Activated CD4-positive, alpha-beta T cell treated with anti-CD3 and anti-CD28 coated beads, Interleukin-2, amount 50 U/mL, for 1 hour (primary cell): Measurements from ENCODE around the gene BCL10.
"Not testable (repeated sequence)": the region's sequence is repeated elsewhere in the genome, so short reads cannot be mapped to it uniquely, and the experiment has no call there.

Experiments
- DNase-seq: peaks from one replicate; pipeline ENCODE4 v3.0.0-alpha.2; 2020

BCL10 gene

GRCh38 chr1:85262985-85263384 lies 13.4 kb downstream of the BCL10 start:
- DNase-seq: no peak

- no peak for DNase-seq
Observed at GRCh38 chr1:85259912-85260274, 16.5 kb downstream of the BCL10 start.

DNA sequence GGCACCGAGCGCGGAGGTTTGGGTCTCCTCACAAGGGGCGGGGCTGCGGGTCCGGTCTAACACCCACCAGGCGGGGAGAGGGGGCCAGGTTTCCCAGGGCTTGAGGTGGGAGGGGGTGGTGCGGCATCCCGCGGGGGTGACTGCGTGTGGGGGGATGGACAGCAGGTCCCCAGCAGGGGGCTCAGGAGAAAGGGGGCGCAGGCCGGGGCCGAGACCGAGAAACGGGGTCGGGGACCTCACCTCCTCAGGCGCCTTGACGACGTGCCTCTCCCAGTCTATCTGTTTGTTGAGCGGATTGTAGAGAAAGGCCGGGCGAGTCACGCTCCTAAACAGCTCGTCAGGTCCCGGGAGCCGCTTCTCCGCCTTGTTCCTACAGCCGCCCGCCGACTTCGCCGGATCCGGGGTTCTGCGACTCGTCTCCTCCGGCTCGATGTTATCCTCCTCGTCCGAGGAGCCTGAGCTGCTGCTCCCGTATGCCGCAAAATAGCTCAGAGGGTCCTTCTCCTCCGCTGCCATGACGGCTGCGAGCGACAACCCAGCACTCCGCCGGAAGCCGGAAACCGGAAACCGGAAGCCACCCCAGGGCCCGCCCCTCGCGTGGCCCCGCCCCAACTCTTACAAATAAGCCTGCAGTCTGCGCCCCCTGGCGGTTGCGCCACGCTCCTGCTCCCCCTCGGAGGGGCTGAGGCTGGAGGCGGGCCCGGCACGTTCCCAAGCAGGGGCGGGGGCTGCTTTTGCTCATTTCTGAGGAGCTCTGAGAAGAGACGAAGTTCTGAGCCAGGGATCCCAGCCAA lies 17.1 kb downstream of the BCL10 start, which contains the start of gene C1orf52:
Gene C1orf52, minus strand, starts transcription at position 545 of the 794 bp plus-strand sequence. Its CDS starts 29 bp downstream, at position 516.
- peak; percentile 96 for DNase-seq

DNA sequence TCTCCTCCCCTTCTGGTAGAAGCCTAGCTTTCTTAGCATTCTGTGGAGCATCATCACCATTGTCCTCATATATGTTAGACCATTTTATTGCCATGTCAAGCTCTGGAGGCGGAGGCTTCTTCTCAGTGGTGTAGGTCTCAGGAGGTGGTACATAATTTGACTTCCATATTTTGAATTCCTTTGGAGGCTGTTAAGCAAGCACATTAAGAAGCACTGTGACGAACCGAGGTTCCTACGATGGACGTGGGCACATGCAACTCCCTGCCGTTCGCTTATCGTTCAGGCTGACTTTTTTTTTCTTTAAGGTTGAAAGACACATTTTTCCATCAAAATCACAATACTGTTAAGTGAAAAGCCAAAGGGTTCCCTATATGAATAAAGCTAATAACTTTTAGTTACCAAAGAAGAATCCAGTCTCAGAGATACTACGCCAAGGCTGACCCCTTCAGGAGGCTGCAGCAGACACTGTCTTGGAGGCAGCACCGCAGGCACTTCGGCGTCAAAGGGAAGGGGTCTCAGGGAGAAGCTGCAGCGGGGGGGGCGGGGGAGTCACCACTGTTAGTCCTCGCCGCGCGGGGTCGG lies 17.8 kb downstream of the BCL10 start:
- DNase-seq: no peak

GRCh38 chr1:85249042-85249441 lies 27.4 kb downstream of the BCL10 start:
- not testable (repeated sequence) for DNase-seq

- no peak for DNase-seq
Observed at GRCh38 chr1:85245891-85246290, 30.5 kb downstream of the BCL10 start.

DNA sequence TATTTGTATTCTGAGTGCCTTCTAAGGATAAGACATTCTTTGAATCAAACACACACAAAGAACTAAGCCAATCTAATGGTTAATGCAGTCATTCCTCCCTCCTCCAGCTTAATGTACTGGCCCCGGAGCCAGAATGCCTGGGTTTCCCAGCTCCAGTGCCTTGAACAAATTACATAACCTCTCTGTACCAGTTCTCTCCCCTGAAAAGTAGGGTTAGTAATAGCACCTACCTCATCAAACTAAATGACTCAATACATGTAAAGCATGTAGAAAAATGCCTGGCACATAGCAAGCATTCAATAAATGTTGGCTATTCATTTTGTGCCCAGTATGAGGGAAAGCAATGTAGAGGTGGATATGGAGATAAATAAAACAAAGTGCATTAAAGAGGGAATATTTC lies 31.0 kb downstream of the BCL10 start:
- no peak for DNase-seq

DNA sequence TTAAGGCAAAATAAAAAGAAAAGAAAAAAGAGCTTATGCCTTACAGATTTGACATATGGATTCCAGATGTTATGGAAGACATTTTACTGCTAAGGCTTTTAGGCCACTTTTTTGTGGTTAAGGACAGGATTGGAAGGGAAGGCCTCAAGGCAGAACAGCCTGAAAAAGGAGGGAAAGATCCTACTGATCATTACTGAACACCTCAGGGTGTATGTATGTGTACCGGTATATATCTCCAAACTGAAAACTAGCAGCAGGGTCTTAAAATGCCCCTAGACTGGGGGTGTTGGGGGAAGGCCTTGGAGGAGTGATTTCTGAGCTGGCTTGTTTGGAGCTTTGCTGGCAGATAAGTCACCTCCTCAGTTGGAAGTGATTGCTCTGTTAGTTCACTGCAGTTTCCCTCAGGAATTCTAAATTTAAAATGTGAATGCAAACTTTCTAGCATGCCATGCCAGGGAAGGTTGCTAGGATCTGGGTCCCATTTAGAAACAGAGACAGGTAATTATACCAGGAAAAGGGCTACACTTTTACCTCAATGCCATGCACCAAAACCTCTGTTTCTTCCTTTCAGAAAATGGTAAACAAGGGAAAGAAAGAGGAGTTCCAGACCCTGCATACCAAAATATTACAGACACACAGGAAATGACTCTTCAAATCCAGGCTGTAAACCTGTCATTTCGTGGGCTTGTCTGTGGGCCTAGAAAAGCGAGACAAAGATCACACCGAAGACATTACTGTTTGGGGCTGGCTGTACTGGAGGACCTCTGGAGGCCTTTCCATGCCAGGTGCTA lies 32.0 kb downstream of the BCL10 start:
- no peak for DNase-seq

- no peak for DNase-seq
Observed at GRCh38 chr1:85243372-85243771, 33.1 kb downstream of the BCL10 start.

- DNase-seq: no peak
Observed at GRCh38 chr1:85240643-85241042, 35.8 kb downstream of the BCL10 start.

- no peak for DNase-seq
Observed at GRCh38 chr1:85240174-85240601, 36.2 kb downstream of the BCL10 start.

- DNase-seq: no peak
Observed at GRCh38 chr1:85237613-85238012, 38.8 kb downstream of the BCL10 start.

DNA sequence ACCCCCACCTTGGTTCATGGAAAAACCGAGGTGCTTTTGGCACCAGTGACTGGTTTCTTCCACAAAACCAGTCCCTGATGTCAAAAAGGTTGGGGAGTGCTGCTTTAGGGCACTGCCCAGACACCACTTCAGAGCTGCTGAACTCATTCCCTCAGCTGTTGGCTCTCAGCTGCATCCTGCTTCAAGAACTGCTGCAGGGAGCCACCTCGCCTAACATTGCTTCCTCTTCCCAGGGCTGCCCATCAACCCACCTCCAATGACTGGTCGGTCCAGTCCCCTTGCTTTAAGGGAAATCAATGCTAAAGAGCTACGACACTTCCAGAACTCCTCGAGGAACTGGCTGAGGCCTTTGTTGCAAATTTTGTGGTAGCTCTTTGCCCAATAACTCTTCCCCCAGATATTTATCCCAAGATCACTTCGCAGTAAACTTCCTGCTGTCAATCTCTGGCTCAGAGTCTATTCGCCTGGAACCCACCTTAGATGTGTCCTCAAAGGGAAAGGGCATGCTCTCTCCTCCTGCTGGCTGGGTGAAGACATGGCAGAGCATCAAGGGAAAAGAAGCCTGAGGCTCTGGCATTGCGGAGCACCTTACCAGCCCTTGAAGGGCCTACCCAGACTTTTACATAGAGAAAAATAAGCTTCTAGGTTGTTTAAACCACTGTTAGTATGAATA lies 46.0 kb downstream of the BCL10 start:
- DNase-seq: no peak

GRCh38 chr1:85229574-85230097 lies 46.8 kb downstream of the BCL10 start:
- no peak for DNase-seq

- DNase-seq: no peak
Observed at GRCh38 chr1:85228972-85229371, 47.5 kb downstream of the BCL10 start.

GRCh38 chr1:85225624-85226380 lies 50.6 kb downstream of the BCL10 start:
- DNase-seq: no peak

DNA sequence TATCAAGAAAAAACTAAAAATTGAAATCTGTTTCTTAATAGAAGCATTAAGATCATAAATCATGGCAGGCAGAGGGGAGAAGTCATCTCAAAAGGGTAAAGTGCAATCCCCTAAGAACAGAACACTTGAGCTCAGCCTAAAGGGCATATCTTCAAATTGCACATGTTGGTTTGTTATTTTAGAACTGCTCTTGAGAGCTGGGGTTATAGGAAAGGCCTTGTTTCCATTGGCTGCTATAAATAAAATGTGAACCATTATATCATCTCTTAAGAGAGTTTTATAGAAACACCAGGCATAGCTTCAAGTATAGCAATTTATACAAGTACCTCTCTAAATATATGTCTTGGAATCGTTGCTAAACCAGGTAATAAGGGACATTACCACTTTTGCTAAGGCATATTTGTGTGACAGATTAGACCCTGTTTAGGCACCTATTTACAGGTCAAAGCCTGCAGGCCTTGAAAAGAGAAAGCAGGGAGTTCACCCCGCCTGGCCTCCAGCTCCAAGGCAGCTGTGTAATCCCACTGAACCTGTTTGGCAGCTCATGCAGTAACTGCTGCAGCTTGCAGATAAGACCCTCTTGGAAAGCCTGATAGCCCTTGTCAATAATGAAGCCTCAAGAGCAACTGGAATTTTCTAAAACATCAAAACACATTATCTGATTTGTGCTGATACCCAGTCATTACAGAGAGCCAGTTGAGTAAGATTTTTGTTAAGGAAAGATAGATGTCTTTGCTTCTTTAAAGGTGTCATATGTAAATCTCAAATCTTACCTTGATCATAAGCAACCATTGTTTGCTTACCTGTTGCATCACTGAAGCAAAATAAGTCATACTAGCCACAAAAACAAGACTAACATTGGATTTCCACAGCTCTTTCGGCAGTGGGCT lies 51.5 kb downstream of the BCL10 start:
- DNase-seq: no peak

GRCh38 chr1:85224295-85224694 lies 52.1 kb downstream of the BCL10 start:
- DNase-seq: no peak

- DNase-seq: no peak
Observed at GRCh38 chr1:85223334-85223733, 53.1 kb downstream of the BCL10 start.

DNA sequence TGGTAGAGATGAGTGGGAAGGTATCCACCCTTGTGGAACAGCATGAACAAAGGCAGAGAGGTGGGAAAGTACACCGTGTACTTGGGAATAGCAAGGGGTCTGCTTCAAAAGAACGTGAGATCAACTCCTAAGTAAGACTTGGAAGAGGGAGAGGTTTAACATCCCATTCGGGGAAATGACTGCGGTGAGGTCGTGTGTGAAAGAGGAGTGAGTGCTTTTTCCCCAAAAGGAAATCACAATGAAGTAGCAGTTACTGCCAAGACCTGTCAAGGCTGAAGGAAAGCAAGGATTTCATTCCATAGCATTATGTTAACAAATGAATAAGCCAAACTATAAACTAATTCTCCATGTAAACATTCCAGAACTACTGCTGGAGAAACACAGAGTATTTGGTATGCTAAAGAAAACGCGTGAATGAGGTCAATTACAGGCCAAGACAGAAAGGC lies 55.7 kb downstream of the BCL10 start:
- no peak for DNase-seq
